ENCODE results near the gene MTCH1. TPM values are rescaled to one million over a fixed set of nuclear protein-coding genes. Genes with fewer than 3 reads are reported as not detected.

MTCH1 gene
- total and polyA plus RNA-seq, 9 of the 15 experiments (the other 6 are each of a cell fraction or from before 2014, with no cell fraction given), result 7.9 to 161 (median 118) TPM

DNA sequence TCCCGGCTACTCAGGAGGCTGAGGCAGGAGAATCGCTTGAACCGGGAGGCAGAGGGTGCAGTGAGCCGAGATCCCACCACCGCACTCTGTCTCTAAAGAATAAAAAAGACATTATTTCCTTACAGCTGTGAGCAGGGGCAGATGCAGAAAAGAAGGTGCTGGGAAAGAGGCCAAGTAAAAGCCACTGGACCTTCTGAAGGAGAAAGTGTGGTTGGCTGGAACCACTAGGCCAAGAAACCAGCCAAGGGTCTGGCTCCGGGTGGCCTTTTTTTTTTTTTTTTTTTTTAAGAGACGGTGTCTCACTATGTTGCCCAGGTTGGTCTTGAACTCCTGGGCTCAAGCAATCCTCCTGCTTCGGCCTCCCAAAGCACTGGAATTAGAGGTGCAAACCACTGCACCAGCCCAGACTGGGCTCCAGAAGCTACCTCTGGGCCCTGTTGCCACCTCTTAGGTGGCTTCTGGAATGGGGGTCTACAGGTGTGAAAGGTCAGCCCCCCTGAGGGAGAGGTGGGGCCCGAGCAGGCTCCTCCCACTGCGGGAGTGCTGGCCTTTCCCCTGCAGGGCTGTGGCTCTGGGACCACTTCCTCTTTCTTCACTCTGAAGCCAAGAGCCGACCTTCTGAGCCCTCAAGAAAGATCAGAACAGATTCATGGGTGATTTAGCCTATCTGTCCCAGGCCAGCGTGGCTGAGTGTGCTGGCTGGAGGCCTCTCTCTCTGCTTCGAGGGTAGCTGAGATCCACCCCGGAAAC is 19.2 kb upstream of the MTCH1 start, which contains the start of gene FGD2 (continued):
- no peak for TF ChIP-seq BDP1 (IDR thresholded peaks at IDR 0.05; ENCODE audit: insufficient read depth, insufficient read length)
- no peak for TF ChIP-seq TAF7 (tag; IDR thresholded peaks at IDR 0.05)
- TF ChIP-seq, protein P1, sequence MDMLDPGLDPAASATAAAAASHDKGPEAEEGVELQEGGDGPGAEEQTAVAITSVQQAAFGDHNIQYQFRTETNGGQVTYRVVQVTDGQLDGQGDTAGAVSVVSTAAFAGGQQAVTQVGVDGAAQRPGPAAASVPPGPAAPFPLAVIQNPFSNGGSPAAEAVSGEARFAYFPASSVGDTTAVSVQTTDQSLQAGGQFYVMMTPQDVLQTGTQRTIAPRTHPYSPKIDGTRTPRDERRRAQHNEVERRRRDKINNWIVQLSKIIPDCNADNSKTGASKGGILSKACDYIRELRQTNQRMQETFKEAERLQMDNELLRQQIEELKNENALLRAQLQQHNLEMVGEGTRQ (CRISPR knock-in tag; IDR thresholded peaks at IDR 0.05), result no peak
- no peak for TF ChIP-seq TRIM24 (IDR thresholded peaks at IDR 0.05)
- no peak for TF ChIP-seq TRIM28 (IDR thresholded peaks at IDR 0.05)
- TF ChIP-seq JUND (IDR thresholded peaks at IDR 0.05; ENCODE audit: borderline replicate concordance, low read depth, low read length), result no peak
- TF ChIP-seq JUND (tag; IDR thresholded peaks at IDR 0.05; ENCODE audit: borderline replicate concordance, low read depth, low read length), result peak; percentile 10; the same call in 1 of the 3 replicates
- peak in 1 of 2 experiments; percentile 59; a peak in 1 of 4 replicates for TF ChIP-seq TEAD1 (CRISPR knock-in tag; IDR thresholded peaks at IDR 0.05)
- TF ChIP-seq, protein P2, sequence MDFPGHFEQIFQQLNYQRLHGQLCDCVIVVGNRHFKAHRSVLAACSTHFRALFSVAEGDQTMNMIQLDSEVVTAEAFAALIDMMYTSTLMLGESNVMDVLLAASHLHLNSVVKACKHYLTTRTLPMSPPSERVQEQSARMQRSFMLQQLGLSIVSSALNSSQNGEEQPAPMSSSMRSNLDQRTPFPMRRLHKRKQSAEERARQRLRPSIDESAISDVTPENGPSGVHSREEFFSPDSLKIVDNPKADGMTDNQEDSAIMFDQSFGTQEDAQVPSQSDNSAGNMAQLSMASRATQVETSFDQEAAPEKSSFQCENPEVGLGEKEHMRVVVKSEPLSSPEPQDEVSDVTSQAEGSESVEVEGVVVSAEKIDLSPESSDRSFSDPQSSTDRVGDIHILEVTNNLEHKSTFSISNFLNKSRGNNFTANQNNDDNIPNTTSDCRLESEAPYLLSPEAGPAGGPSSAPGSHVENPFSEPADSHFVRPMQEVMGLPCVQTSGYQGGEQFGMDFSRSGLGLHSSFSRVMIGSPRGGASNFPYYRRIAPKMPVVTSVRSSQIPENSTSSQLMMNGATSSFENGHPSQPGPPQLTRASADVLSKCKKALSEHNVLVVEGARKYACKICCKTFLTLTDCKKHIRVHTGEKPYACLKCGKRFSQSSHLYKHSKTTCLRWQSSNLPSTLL (IDR thresholded peaks at IDR 0.05), result no peak
- TF ChIP-seq HDAC1 (IDR thresholded peaks at IDR 0.05), result peak in 1 of 2 experiments; percentile 73; a peak in 1 of 4 replicates
- no peak for TF ChIP-seq MEIS2 (IDR thresholded peaks at IDR 0.05; ENCODE audit: partially characterized antibody)
- no peak for TF ChIP-seq HMGXB4 (CRISPR knock-in tag; IDR thresholded peaks at IDR 0.05)
- peak; percentile 97 for TF ChIP-seq ZNF121 (CRISPR knock-in tag; conservative IDR thresholded peaks at IDR 0.05)
- TF ChIP-seq SMARCB1 (IDR thresholded peaks at IDR 0.05; ENCODE audit: insufficient read length, low read depth), result no peak
- no peak for TF ChIP-seq ZNF584 (CRISPR knock-in tag; IDR thresholded peaks at IDR 0.05; ENCODE audit: low read depth)
- TF ChIP-seq NR3C1 (CRISPR knock-in tag; IDR thresholded peaks at IDR 0.05), result no peak
- TF ChIP-seq, protein P3, sequence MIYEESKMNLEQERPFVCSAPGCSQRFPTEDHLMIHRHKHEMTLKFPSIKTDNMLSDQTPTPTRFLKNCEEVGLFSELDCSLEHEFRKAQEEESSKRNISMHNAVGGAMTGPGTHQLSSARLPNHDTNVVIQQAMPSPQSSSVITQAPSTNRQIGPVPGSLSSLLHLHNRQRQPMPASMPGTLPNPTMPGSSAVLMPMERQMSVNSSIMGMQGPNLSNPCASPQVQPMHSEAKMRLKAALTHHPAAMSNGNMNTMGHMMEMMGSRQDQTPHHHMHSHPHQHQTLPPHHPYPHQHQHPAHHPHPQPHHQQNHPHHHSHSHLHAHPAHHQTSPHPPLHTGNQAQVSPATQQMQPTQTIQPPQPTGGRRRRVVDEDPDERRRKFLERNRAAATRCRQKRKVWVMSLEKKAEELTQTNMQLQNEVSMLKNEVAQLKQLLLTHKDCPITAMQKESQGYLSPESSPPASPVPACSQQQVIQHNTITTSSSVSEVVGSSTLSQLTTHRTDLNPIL (CRISPR knock-in tag; IDR thresholded peaks at IDR 0.05), result no peak
- TF ChIP-seq POLR2AphosphoS5 (IDR thresholded peaks at IDR 0.05; ENCODE audit: control insufficient read depth, insufficient read depth, low read depth, low read length), result no peak
- no peak for TF ChIP-seq NCOA4 (IDR thresholded peaks at IDR 0.05; ENCODE audit: partially characterized antibody)
- no peak for TF ChIP-seq HNRNPUL1 (IDR thresholded peaks at IDR 0.05; ENCODE audit: low read length)
- TF ChIP-seq, protein P4, sequence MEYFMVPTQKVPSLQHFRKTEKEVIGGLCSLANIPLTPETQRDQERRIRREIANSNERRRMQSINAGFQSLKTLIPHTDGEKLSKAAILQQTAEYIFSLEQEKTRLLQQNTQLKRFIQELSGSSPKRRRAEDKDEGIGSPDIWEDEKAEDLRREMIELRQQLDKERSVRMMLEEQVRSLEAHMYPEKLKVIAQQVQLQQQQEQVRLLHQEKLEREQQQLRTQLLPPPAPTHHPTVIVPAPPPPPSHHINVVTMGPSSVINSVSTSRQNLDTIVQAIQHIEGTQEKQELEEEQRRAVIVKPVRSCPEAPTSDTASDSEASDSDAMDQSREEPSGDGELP (CRISPR knock-in tag; IDR thresholded peaks at IDR 0.05; ENCODE audit: borderline replicate concordance), result peak; percentile 21; the same call in 1 of the 2 replicates
- no peak for TF ChIP-seq NR1H2 (CRISPR knock-in tag; IDR thresholded peaks at IDR 0.05)
